ENCODE data around the gene PIK3C2B. TPM values are rescaled to one million over a fixed set of nuclear protein-coding genes. Genes with fewer than 3 reads are reported as not detected.
A peak's percentile ranks its signal among the peaks of the same experiment; 100 is the strongest.

Gene PIK3C2B
- total RNA-seq, 1 donor from 2014 or later = 62.2 TPM

GRCh38 chr1:204499511-204500468, 5.2 kb upstream of the PIK3C2B start:
- H3K4me3 Mint-ChIP-seq (ENCODE audit: low read depth) = no peak overlapping the region
- peaks cover 21% of the 10 kb centered on the region for H3K27me3 Mint-ChIP-seq
- TF ChIP-seq, protein P1, sequence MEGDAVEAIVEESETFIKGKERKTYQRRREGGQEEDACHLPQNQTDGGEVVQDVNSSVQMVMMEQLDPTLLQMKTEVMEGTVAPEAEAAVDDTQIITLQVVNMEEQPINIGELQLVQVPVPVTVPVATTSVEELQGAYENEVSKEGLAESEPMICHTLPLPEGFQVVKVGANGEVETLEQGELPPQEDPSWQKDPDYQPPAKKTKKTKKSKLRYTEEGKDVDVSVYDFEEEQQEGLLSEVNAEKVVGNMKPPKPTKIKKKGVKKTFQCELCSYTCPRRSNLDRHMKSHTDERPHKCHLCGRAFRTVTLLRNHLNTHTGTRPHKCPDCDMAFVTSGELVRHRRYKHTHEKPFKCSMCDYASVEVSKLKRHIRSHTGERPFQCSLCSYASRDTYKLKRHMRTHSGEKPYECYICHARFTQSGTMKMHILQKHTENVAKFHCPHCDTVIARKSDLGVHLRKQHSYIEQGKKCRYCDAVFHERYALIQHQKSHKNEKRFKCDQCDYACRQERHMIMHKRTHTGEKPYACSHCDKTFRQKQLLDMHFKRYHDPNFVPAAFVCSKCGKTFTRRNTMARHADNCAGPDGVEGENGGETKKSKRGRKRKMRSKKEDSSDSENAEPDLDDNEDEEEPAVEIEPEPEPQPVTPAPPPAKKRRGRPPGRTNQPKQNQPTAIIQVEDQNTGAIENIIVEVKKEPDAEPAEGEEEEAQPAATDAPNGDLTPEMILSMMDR (IDR thresholded peaks at IDR 0.05; ENCODE audit: unreplicated experiment) = no peak
- no peaks in the 10 kb centered on the region for H3K9me3 Mint-ChIP-seq (ENCODE audit: low read depth)
- no peaks in the 10 kb centered on the region for H3K36me3 Mint-ChIP-seq (ENCODE audit: insufficient read depth)
- H3K27ac Mint-ChIP-seq = no peak overlapping the region
- no peak for DNase-seq (ENCODE audit: low spot score, unreplicated experiment)
- peaks cover 18% of the 10 kb centered on the region for H3K4me1 Mint-ChIP-seq (ENCODE audit: low read depth)

DNA sequence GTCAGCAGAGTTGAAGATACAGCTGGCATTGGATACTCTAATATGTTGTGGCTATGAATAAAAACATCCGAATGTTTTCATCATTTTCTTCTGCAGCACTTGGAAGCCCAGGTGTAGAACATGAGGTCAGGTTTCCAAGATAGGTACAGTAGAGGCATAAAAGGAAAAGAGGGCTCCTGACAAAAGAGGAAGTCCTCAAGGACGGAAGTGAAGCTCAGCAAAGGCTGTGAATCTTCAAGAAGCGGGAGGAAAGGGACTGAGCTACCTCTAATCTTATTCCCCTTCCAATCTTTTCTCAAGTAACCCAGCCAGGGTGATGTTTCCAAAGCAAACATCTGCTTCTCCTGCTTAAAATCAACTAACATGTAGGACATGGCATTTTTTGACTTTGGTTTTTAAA, 4.4 kb upstream of the PIK3C2B start:
- Mint-ChIP-seq H3K36me3 (ENCODE audit: insufficient read depth) (no peaks in the 10 kb centered on the region), H3K9me3 (ENCODE audit: low read depth) (no peaks in the 10 kb centered on the region), H3K4me1 (ENCODE audit: low read depth) (peaks cover 15% of the 10 kb centered on the region), H3K27ac (no peak overlapping the region), H3K27me3 (peaks cover 21% of the 10 kb centered on the region), H3K4me3 (ENCODE audit: low read depth) (no peak overlapping the region)
- no peak for DNase-seq (ENCODE audit: low spot score, unreplicated experiment)
- TF ChIP-seq, protein P1 (IDR thresholded peaks at IDR 0.05; ENCODE audit: unreplicated experiment) = no peak

- H3K9me3 Mint-ChIP-seq (ENCODE audit: low read depth) = no peaks in the 10 kb centered on the region
- peaks cover 28% of the 10 kb centered on the region for H3K4me1 Mint-ChIP-seq (ENCODE audit: low read depth)
- H3K27ac Mint-ChIP-seq = peak overlapping the region; percentile 65
- no peaks in the 10 kb centered on the region for H3K36me3 Mint-ChIP-seq (ENCODE audit: insufficient read depth)
- DNase-seq (ENCODE audit: low spot score, unreplicated experiment) = no peak
- H3K4me3 Mint-ChIP-seq (ENCODE audit: low read depth) = peak overlapping the region; percentile 92
- H3K27me3 Mint-ChIP-seq = peaks cover 21% of the 10 kb centered on the region
- TF ChIP-seq, protein P1 (IDR thresholded peaks at IDR 0.05; ENCODE audit: unreplicated experiment) = no peak
Observed at GRCh38 chr1:204495777-204496176, 1.2 kb upstream of the PIK3C2B start.

DNA sequence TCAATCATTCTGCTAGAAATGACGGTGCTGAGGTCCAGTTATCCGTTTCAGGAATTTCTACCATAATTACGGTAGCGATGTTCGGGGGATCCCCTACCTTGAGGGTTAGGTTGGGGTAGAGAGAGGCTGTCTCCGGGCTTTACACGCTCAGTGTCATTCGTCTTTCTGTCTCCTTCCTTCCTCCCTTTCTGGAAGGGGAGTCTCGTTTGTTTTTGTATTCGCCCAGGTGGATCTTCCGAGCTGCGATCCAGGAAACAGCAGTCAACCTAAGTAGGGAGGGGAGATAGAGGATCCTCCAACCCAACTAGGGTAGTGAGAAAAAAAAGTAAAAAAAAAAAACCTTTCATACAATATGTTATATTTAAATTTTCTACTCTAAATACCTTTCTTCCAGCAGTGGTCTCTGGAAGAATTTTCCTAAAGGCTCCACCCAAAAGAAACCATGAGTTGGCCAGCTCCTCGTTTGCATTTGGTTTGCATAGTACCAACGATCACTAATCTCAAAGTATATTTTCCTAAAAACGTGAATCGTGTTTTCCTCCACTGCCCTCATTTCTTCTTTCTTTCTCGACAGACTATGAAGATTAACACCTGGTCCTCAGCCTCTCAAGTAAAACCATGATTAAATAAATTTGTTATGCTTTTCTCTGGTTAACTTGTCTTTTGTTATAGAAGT, 611 bp upstream of the PIK3C2B start:
- Mint-ChIP-seq H3K9me3 (ENCODE audit: low read depth) (no peaks in the 10 kb centered on the region), H3K27ac (peak overlapping the region; percentile 85)
- DNase-seq (ENCODE audit: low spot score, unreplicated experiment) = no peak

DNA sequence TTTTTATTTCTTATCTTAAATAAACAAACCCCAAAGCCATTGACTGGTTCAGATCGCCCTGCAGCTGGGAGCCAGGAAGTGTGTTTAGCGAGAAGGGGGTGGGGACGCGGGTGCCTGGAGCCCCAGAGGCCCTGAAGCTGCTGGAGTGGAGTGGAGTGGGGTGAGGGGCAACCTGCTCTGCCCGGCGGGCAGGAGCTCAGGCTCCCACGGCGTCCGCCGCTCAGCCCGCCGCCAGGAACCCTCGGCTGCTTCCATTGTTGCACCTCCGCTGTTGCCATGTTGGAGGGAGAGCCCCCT, 673 bp downstream of the PIK3C2B start:
- Mint-ChIP-seq H3K27me3 (peaks cover 21% of the 10 kb centered on the region), H3K27ac (peak overlapping the region; percentile 99), H3K36me3 (ENCODE audit: insufficient read depth) (peaks cover 4% of the 10 kb centered on the region), H3K4me1 (ENCODE audit: low read depth) (peaks cover 28% of the 10 kb centered on the region), H3K9me3 (ENCODE audit: low read depth) (no peaks in the 10 kb centered on the region), H3K4me3 (ENCODE audit: low read depth) (peak overlapping the region; percentile 92)
- DNase-seq (ENCODE audit: low spot score, unreplicated experiment) = peak; percentile 68
- TF ChIP-seq, protein P1 (IDR thresholded peaks at IDR 0.05; ENCODE audit: unreplicated experiment) = no peak

More for the DNA sequence above, 611 bp upstream of the PIK3C2B start:
- Mint-ChIP-seq H3K36me3 (ENCODE audit: insufficient read depth) (peaks cover 3% of the 10 kb centered on the region), H3K4me3 (ENCODE audit: low read depth) (peak overlapping the region; percentile 92), H3K27me3 (peaks cover 21% of the 10 kb centered on the region), H3K4me1 (ENCODE audit: low read depth) (peaks cover 28% of the 10 kb centered on the region)
- TF ChIP-seq, protein P1 (IDR thresholded peaks at IDR 0.05; ENCODE audit: unreplicated experiment) = no peak

All from progenitor cell of endocrine pancreas (in vitro differentiated cells).